Measurements from ENCODE around the gene DAP3. TPM values are rescaled to one million over a fixed set of nuclear protein-coding genes. Genes with fewer than 3 reads are reported as not detected.
"Not testable (repeated sequence)": the region's sequence is repeated elsewhere in the genome, so short reads cannot be mapped to it uniquely, and the experiment has no call there.

The DAP3 gene
- total RNA-seq, 1 experiment from 2014 or later, result 165 TPM

DNA sequence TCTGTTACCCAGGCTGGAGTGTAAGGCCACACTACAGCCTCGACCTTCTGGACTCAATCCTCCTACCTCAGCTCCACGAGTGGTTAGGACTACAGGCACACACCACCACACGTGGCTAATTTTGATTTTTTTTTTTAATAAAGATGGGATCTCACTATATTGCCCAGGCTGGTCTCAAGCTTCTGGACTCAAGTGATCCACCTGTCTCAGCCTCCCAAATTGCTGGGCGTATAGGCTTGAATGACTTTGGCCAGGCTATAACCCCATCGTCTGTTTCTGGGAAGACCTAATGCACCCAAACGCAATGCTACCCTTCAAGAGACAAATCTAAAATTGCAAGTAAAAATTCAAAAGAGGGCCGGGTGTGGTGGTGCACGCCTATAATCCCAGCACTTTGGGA, 52.1 kb downstream of the DAP3 start:
- Histone ChIP-seq H3K9me3 (no peaks in the 10 kb centered on the region), H3K4me1 (no peaks in the 10 kb centered on the region), H3K36me3 (ENCODE audit: control insufficient read depth, insufficient read depth, low read length) (peaks cover 2% of the 10 kb centered on the region; the same call in 1 of the 2 replicates), H3K27me3 (replicated peaks; ENCODE audit: control insufficient read depth, insufficient read depth, low read length) (no peaks in the 10 kb centered on the region), H3K4me3 (ENCODE audit: low read depth, low read length) (no peak overlapping the region)
- CTCF ChIA-PET, result no interaction called here
- DNase-seq, result no peak
- POLR2A ChIA-PET, result no interaction called here
- TF ChIP-seq, protein P1, sequence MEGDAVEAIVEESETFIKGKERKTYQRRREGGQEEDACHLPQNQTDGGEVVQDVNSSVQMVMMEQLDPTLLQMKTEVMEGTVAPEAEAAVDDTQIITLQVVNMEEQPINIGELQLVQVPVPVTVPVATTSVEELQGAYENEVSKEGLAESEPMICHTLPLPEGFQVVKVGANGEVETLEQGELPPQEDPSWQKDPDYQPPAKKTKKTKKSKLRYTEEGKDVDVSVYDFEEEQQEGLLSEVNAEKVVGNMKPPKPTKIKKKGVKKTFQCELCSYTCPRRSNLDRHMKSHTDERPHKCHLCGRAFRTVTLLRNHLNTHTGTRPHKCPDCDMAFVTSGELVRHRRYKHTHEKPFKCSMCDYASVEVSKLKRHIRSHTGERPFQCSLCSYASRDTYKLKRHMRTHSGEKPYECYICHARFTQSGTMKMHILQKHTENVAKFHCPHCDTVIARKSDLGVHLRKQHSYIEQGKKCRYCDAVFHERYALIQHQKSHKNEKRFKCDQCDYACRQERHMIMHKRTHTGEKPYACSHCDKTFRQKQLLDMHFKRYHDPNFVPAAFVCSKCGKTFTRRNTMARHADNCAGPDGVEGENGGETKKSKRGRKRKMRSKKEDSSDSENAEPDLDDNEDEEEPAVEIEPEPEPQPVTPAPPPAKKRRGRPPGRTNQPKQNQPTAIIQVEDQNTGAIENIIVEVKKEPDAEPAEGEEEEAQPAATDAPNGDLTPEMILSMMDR (IDR thresholded peaks at IDR 0.05; ENCODE audit: insufficient read depth in 1 of 2, low read depth in 1 of 2, low read length in 1 of 2, severe bottlenecking in 1 of 2, unreplicated experiment in 1 of 2), result no peak
- H3K9me3 Mint-ChIP-seq (ENCODE audit: unreplicated experiment), result no peaks in the 10 kb centered on the region
- no peak overlapping the region for H3K4me3 Mint-ChIP-seq (ENCODE audit: unreplicated experiment)
- H3K27me3 Mint-ChIP-seq (ENCODE audit: insufficient read depth, unreplicated experiment), result no peaks in the 10 kb centered on the region
- intact Hi-C loops (cut with micrococcal nuclease; ENCODE audit: unreplicated experiment), result no loop called here
- no peak overlapping the region for H3K27ac Mint-ChIP-seq (ENCODE audit: unreplicated experiment)
- BruUV-seq (replicated peaks), result no TSS peak
- H3K4me1 Mint-ChIP-seq (ENCODE audit: low read depth, unreplicated experiment), result no peaks in the 10 kb centered on the region
- H3K36me3 Mint-ChIP-seq (ENCODE audit: insufficient read depth, unreplicated experiment), result peaks cover 30% of the 10 kb centered on the region

DNA sequence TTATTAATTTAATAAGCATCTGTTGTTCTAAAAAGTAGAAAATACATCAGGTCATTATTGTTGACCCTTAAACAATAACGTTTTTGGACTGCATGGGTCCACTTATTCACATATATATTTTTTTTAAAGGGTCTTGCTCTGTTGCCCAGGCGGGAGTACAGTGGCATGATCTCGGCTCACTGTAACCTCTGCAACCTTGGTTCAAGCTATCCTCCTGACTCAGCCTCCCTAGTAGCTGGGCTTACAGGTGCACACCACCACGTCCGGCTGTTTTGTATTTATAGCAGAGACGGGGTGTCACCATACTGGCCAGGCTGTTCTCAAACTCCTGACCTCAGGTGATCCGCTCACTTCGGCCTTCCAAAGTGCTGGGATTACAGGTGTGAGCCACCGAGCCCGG, 53.0 kb downstream of the DAP3 start:
- BruUV-seq (replicated peaks), result no TSS peak
- ChIA-PET CTCF (no interaction called here), POLR2A (interaction anchor here (0.6 kb wide), 1 partner anchor 26 kb away, joined by 3 read pairs; no protein-coding TSS in a partner anchor)
- Mint-ChIP-seq H3K9me3 (ENCODE audit: unreplicated experiment) (no peaks in the 10 kb centered on the region), H3K4me1 (ENCODE audit: low read depth, unreplicated experiment) (no peaks in the 10 kb centered on the region), H3K27ac (ENCODE audit: unreplicated experiment) (no peak overlapping the region), H3K27me3 (ENCODE audit: insufficient read depth, unreplicated experiment) (no peaks in the 10 kb centered on the region), H3K4me3 (ENCODE audit: unreplicated experiment) (no peak overlapping the region), H3K36me3 (ENCODE audit: insufficient read depth, unreplicated experiment) (peaks cover 21% of the 10 kb centered on the region)
- Histone ChIP-seq H3K9me3 (no peaks in the 10 kb centered on the region), H3K27me3 (replicated peaks; ENCODE audit: control insufficient read depth, insufficient read depth, low read length) (no peaks in the 10 kb centered on the region), H3K4me3 (ENCODE audit: low read depth, low read length) (no peak overlapping the region), H3K36me3 (ENCODE audit: control insufficient read depth, insufficient read depth, low read length) (peaks cover 2% of the 10 kb centered on the region; the same call in 1 of the 2 replicates), H3K4me1 (no peaks in the 10 kb centered on the region)
- DNase-seq, result no peak
- TF ChIP-seq, protein P1 (IDR thresholded peaks at IDR 0.05; ENCODE audit: insufficient read depth in 1 of 2, low read depth in 1 of 2, low read length in 1 of 2, severe bottlenecking in 1 of 2, unreplicated experiment in 1 of 2), result no peak
- intact Hi-C loops (cut with micrococcal nuclease; ENCODE audit: unreplicated experiment), result no loop called here

DNA sequence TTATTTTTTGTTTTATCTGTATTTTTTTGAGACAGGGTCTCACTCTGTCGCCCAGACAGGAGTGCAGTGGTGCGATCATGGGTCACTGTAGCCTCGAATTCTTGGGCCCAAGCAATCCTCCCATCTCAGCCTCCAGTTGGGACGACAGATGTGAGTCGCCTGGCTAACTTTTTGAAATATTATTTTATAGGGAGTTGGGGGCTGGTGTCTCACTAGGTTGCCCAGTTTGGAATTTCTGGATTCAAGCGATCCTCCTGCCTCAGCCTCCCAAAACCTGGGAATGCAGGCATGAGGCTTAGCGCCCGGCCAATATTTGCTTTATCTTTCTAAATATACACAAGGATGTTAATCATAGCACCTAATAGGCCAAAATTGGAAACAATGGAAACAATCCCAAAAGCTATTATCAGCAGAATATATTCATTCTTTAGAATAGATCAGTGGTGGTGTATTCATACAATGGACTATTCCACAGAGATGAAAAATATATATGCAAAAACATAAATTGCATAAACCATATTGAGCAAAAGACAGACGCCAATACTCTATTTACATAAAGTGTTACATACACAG, 55.9 kb downstream of the DAP3 start:
- no peak for DNase-seq
- TSS peak; percentile 82 for BruUV-seq (replicated peaks)
- Histone ChIP-seq H3K4me3 (ENCODE audit: low read depth, low read length) (peak overlapping the region; percentile 74), H3K4me1 (no peaks in the 10 kb centered on the region), H3K27me3 (replicated peaks; ENCODE audit: control insufficient read depth, insufficient read depth, low read length) (no peaks in the 10 kb centered on the region), H3K9me3 (no peaks in the 10 kb centered on the region), H3K36me3 (ENCODE audit: control insufficient read depth, insufficient read depth, low read length) (no peaks in the 10 kb centered on the region)
- CTCF ChIA-PET, result interaction anchor here (0.6 kb wide), 1 partner anchor 16 kb away, joined by 3 read pairs; no protein-coding TSS in a partner anchor
- intact Hi-C loops (cut with micrococcal nuclease; ENCODE audit: unreplicated experiment), result no loop called here
- Mint-ChIP-seq H3K27me3 (ENCODE audit: insufficient read depth, unreplicated experiment) (no peaks in the 10 kb centered on the region), H3K9me3 (ENCODE audit: unreplicated experiment) (no peaks in the 10 kb centered on the region), H3K4me3 (ENCODE audit: unreplicated experiment) (peak overlapping the region; percentile 96), H3K27ac (ENCODE audit: unreplicated experiment) (peak overlapping the region; percentile 84), H3K4me1 (ENCODE audit: low read depth, unreplicated experiment) (no peaks in the 10 kb centered on the region), H3K36me3 (ENCODE audit: insufficient read depth, unreplicated experiment) (peaks cover 26% of the 10 kb centered on the region)
- POLR2A ChIA-PET, result no interaction called here
- TF ChIP-seq, protein P1 (IDR thresholded peaks at IDR 0.05; ENCODE audit: insufficient read depth in 1 of 2, low read depth in 1 of 2, low read length in 1 of 2, severe bottlenecking in 1 of 2, unreplicated experiment in 1 of 2), result no peak

DNA sequence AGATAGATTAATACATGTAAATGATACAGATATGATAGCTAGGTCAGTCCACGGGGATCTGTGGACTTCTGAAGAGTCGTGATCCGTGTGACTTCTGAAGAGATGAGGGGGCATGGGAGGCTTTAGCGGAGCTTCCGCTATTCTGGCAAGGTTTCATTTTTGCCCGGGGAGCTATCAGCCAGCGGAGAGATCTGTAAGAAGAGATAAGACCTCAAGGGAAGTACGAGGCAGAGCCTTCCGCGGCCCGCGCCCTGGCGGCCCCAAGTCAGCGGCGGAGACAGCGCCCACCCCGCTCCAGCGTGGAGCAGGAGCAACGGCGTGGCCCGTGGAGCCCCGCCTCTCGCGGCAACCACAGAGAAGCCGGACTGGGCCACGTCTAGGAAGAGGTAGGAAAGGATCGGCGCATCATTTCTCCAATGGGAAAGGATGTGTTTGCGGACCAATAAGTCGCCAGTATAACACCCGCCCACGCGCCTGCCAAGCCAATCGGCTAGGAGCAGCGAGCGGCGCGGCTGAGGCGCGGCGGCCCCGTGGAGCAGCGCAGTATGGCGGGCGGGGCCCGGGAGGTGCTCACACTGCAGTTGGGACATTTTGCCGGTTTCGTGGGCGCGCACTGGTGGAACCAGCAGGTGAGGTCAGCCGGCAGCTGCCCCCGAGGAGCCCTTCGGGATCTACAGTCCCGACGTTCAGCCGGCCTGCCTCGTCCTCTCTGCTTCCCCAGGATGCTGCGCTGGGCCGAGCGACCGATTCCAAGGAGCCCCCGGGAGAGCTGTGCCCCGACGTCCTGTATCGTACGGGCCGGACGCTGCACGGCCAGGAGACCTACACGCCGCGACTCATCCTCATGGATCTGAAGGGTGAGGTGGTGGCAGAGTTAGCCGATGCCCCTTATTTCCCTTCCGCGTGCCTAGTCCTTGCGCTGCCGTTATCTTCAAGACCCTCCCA, 56.7 kb downstream of the DAP3 start:
- H3K27me3 ChIP-seq (replicated peaks; ENCODE audit: control insufficient read depth, insufficient read depth, low read length); H3K36me3 ChIP-seq (ENCODE audit: control insufficient read depth, insufficient read depth, low read length); H3K27me3 Mint-ChIP-seq (ENCODE audit: insufficient read depth, unreplicated experiment); H3K4me1 ChIP-seq; intact Hi-C loops (cut with micrococcal nuclease; ENCODE audit: unreplicated experiment); CTCF ChIA-PET; H3K4me1 Mint-ChIP-seq (ENCODE audit: low read depth, unreplicated experiment); H3K9me3 Mint-ChIP-seq (ENCODE audit: unreplicated experiment); POLR2A ChIA-PET; H3K9me3 ChIP-seq; BruUV-seq (replicated peaks): not testable (repeated sequence)
- peak overlapping the region; percentile 96 for H3K4me3 Mint-ChIP-seq (ENCODE audit: unreplicated experiment)
- peak overlapping the region; percentile 74 for H3K4me3 ChIP-seq (ENCODE audit: low read depth, low read length)
- DNase-seq, result peak; percentile 95 to 97
- peak overlapping the region; percentile 84 for H3K27ac Mint-ChIP-seq (ENCODE audit: unreplicated experiment)
- H3K36me3 Mint-ChIP-seq (ENCODE audit: insufficient read depth, unreplicated experiment), result peaks cover 27% of the 10 kb centered on the region

DNA sequence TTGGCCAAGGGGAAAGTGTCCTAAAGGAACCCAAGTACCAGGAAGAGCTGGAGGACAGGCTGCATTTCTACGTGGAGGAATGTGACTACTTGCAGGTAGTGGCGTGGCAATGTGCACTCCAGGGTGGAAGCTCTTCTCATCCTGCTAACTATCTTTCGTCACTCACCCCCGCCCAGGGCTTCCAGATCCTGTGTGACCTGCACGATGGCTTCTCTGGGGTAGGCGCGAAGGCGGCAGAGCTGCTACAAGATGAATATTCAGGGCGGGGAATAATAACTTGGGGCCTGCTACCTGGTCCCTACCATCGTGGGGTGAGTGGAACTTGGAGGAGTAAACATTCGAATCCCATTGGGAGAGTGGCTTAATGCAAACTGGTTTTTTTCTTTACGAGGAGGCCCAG, 58.7 kb downstream of the DAP3 start:
- H3K27me3 ChIP-seq (replicated peaks; ENCODE audit: control insufficient read depth, insufficient read depth, low read length); H3K4me3 ChIP-seq (ENCODE audit: low read depth, low read length); H3K4me3 Mint-ChIP-seq (ENCODE audit: unreplicated experiment); CTCF ChIA-PET; H3K4me1 Mint-ChIP-seq (ENCODE audit: low read depth, unreplicated experiment); DNase-seq; BruUV-seq (replicated peaks); POLR2A ChIA-PET; H3K9me3 Mint-ChIP-seq (ENCODE audit: unreplicated experiment); intact Hi-C loops (cut with micrococcal nuclease; ENCODE audit: unreplicated experiment); H3K27me3 Mint-ChIP-seq (ENCODE audit: insufficient read depth, unreplicated experiment); H3K27ac Mint-ChIP-seq (ENCODE audit: unreplicated experiment); H3K36me3 ChIP-seq (ENCODE audit: control insufficient read depth, insufficient read depth, low read length); H3K4me1 ChIP-seq; H3K9me3 ChIP-seq: not testable (repeated sequence)
- peaks cover 45% of the 10 kb centered on the region for H3K36me3 Mint-ChIP-seq (ENCODE audit: insufficient read depth, unreplicated experiment)
